Measurements from ENCODE around the gene SIX5.

The SIX5 gene

DNA sequence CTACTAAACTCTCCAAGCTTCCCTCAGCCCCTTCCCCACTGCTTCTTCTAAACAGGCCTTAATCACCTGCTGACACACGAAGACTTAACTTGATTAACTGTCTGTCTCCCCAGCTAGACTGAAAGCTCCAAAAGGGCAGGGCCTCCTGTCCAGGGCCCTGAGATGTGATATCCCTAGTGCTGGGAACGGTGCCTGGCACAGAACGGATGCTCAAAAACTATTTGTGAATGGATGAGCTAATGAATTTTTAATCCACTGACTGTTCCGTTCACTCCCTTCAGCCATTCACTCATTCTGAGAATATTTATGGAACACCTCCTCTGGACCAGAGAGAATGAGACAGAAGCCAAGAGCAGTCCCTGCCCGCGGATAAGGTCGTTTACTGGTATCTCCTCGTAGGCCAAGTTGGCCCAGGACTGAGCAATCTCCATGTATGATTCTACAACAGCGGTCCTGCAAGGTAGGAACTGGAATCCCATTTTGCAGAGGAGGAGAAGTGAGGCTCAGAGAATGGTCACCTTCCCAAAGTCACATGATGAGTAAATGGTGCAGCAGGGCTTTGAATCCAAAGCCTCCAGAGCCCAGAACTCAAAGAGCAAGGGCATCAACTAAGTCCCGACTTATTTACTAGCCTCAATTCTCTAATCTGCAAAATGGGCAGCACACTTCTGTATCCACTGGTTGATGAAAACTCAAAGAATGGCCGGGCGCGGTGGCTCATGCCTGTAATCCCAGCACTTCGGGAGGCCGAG is 20.2 kb upstream of the SIX5 start:
- H3K36me3 ChIP-seq (ENCODE audit: insufficient read depth, low read length): peaks cover 53% of the 10 kb centered on the region

DNA sequence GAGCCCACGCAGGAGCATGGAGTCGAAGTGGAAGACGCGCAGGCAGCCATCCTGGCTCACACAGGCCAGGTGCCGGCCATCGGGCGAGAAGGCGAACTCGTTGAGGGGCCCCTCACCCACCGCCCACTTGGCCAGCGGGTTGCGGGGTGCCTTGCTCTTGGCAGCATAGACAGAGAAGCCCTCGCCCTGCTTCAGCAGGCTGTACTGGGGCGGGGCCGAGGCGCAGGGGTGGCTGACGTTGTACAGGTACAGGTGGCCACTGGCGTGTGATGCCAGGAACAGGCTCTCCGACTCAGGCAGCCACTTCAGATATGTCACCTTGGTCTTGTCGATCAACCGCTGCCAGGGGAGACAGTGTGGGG is 17.5 kb upstream of the SIX5 start:
- Histone ChIP-seq H2AFZ (ENCODE audit: low read depth, low read length) (no peak overlapping the region), H3K36me3 (ENCODE audit: insufficient read depth, low read length) (peaks cover 53% of the 10 kb centered on the region), H3K79me2 (ENCODE audit: insufficient read depth, low read length) (peaks cover 12% of the 10 kb centered on the region), H4K20me1 (ENCODE audit: insufficient read depth, low read length) (peaks cover 43% of the 10 kb centered on the region), H3K4me1 (ENCODE audit: insufficient read depth, low read length) (peaks cover 10% of the 10 kb centered on the region), H3K27ac (ENCODE audit: low read length) (no peak overlapping the region), H3K27me3 (ENCODE audit: insufficient read depth, low read length, poor library complexity) (no peaks in the 10 kb centered on the region), H3K4me2 (ENCODE audit: insufficient read depth, low read length) (no peak overlapping the region), H3K4me3 (ENCODE audit: low read depth in 1 of 2, low read length in 2 of 2) (no peak overlapping the region), H3K9ac (ENCODE audit: low read depth, low read length) (no peak overlapping the region), H3K9me3 (ENCODE audit: insufficient read depth, low read length, severe bottlenecking) (no peaks in the 10 kb centered on the region)
- DNase-seq (no peak), ATAC-seq (ENCODE audit: insufficient read depth, low read depth) (no peak)
- TF ChIP-seq, protein P1, sequence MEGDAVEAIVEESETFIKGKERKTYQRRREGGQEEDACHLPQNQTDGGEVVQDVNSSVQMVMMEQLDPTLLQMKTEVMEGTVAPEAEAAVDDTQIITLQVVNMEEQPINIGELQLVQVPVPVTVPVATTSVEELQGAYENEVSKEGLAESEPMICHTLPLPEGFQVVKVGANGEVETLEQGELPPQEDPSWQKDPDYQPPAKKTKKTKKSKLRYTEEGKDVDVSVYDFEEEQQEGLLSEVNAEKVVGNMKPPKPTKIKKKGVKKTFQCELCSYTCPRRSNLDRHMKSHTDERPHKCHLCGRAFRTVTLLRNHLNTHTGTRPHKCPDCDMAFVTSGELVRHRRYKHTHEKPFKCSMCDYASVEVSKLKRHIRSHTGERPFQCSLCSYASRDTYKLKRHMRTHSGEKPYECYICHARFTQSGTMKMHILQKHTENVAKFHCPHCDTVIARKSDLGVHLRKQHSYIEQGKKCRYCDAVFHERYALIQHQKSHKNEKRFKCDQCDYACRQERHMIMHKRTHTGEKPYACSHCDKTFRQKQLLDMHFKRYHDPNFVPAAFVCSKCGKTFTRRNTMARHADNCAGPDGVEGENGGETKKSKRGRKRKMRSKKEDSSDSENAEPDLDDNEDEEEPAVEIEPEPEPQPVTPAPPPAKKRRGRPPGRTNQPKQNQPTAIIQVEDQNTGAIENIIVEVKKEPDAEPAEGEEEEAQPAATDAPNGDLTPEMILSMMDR (IDR thresholded peaks at IDR 0.05; ENCODE audit: borderline replicate concordance, extremely low read depth, low read length, poor library complexity, severe bottlenecking): no peak

More for the DNA sequence above, 20.2 kb upstream of the SIX5 start:
- Histone ChIP-seq H3K27me3 (ENCODE audit: insufficient read depth, low read length, poor library complexity) (no peaks in the 10 kb centered on the region), H3K4me3 (ENCODE audit: low read depth in 1 of 2, low read length in 2 of 2) (no peak overlapping the region), H4K20me1 (ENCODE audit: insufficient read depth, low read length) (peaks cover 47% of the 10 kb centered on the region), H3K27ac (ENCODE audit: low read length) (no peak overlapping the region), H3K79me2 (ENCODE audit: insufficient read depth, low read length) (peaks cover 19% of the 10 kb centered on the region), H3K9me3 (ENCODE audit: insufficient read depth, low read length, severe bottlenecking) (no peaks in the 10 kb centered on the region), H3K4me2 (ENCODE audit: insufficient read depth, low read length) (no peak overlapping the region), H2AFZ (ENCODE audit: low read depth, low read length) (no peak overlapping the region), H3K9ac (ENCODE audit: low read depth, low read length) (no peak overlapping the region), H3K4me1 (ENCODE audit: insufficient read depth, low read length) (peaks cover 21% of the 10 kb centered on the region)
- ATAC-seq (ENCODE audit: insufficient read depth, low read depth): no peak
- DNase-seq: no peak
- TF ChIP-seq, protein P1 (IDR thresholded peaks at IDR 0.05; ENCODE audit: borderline replicate concordance, extremely low read depth, low read length, poor library complexity, severe bottlenecking): no peak
- no peak for TF ChIP-seq EZH2 (IDR thresholded peaks at IDR 0.05; ENCODE audit: borderline replicate concordance, low read depth, low read length, severe bottlenecking)

GRCh38 chr19:45785781-45786532 is 16.9 kb upstream of the SIX5 start:
- Histone ChIP-seq H3K9ac (ENCODE audit: low read depth, low read length) (no peak overlapping the region), H3K36me3 (ENCODE audit: insufficient read depth, low read length) (peaks cover 52% of the 10 kb centered on the region), H3K4me3 (ENCODE audit: low read depth in 1 of 2, low read length in 2 of 2) (no peak overlapping the region), H3K4me2 (ENCODE audit: insufficient read depth, low read length) (no peak overlapping the region), H3K4me1 (ENCODE audit: insufficient read depth, low read length) (peaks cover 4% of the 10 kb centered on the region), H3K27ac (ENCODE audit: low read length) (no peak overlapping the region), H3K27me3 (ENCODE audit: insufficient read depth, low read length, poor library complexity) (no peaks in the 10 kb centered on the region), H3K9me3 (ENCODE audit: insufficient read depth, low read length, severe bottlenecking) (no peaks in the 10 kb centered on the region), H2AFZ (ENCODE audit: low read depth, low read length) (no peak overlapping the region), H3K79me2 (ENCODE audit: insufficient read depth, low read length) (peaks cover 6% of the 10 kb centered on the region), H4K20me1 (ENCODE audit: insufficient read depth, low read length) (peaks cover 42% of the 10 kb centered on the region)
- TF ChIP-seq, protein P1 (IDR thresholded peaks at IDR 0.05; ENCODE audit: borderline replicate concordance, extremely low read depth, low read length, poor library complexity, severe bottlenecking): no peak
- no peak for DNase-seq
- no peak for ATAC-seq (ENCODE audit: insufficient read depth, low read depth)
